K562 (cell line): ENCODE measurements around the gene CD93. TPM values are rescaled to one million over a fixed set of nuclear protein-coding genes. Genes with fewer than 3 reads are reported as not detected.

ENCODE experiments used
- ATAC-seq: fragments of 200-7000 bp; cut with Tn5 transposase; 3 replicates; pipeline ENCODE4 v1.9.1; 2020; ENCODE audit warnings: moderate library complexity
- BruUV-seq: library from RNA; stranded (reverse); fragments of 400-500 nt; replicated peaks from 2 replicates; lab custom pipeline; 2021; lab: Mats Ljungman, UMichigan
- CTCF ChIA-PET: fragments of 300-600 bp; formaldehyde crosslinking; extraction: SDS; loops from one replicate; lab custom pipeline; 2021; ENCODE audit warnings: low intra/inter-chr PET ratio; lab: Yijun Ruan, JAX
- POLR2A ChIA-PET: fragments of 300-600, 350-650 bp; sonication (Branson Sonifier 250); formaldehyde crosslinking; extraction: SDS; loops from one replicate; lab custom pipeline; 2021; ENCODE audit warnings: antibody characterized with exemption, inconsistent platforms; lab: Yijun Ruan, JAX
- DNase-seq, 4 experiments: peaks; one replicate each; pipeline versions ENCODE4 v3.0.0 to v3.0.0-alpha.2; 2011 to 2018; ENCODE audit warnings: low spot score in 3 of 4, mixed read lengths in 3 of 4; ENCODE audit errors: extremely low read depth in 1 of 4
- FAIRE-seq: peaks from 2 replicates; lab custom pipeline; 2011; peaks lifted over from hg19 to GRCh38; lab: Jason Lieb, UNC
- H2AFZ ChIP-seq: 2 replicates; pipeline ENCODE4 v1.6.0; 2011; ENCODE audit warnings: low read depth, low read length, control low read depth, inconsistent platforms
- H3K27ac ChIP-seq: fragments of 200-600 bp; 3 replicates; pipeline ENCODE4 v1.8.0; 2011; ENCODE audit warnings: low read depth, mild to moderate bottlenecking, control low read depth, inconsistent platforms, low read length, moderate library complexity, mixed read lengths; ENCODE audit errors: extremely low read depth
- H3K27me3 ChIP-seq, 2 experiments: fragments of 300-600 bp in 1 of 2; 2 replicates in 1 of 2; 3 replicates in 1 of 2; pipeline versions ENCODE4 v1.6.0 to v1.8.0; 2011; ENCODE audit warnings: inconsistent platforms in 2 of 2, low read length in 2 of 2, mild to moderate bottlenecking in 1 of 2, mixed read lengths in 1 of 2, moderate library complexity in 1 of 2; ENCODE audit not compliant: control insufficient read depth in 2 of 2, insufficient read depth in 2 of 2
- H3K36me3 ChIP-seq: fragments of 300-600 bp; 3 replicates; pipeline ENCODE4 v1.8.0; 2011; ENCODE audit warnings: mild to moderate bottlenecking, low read length, inconsistent platforms; ENCODE audit not compliant: control insufficient read depth, insufficient read depth
- H3K4me1 ChIP-seq, 2 experiments: fragments of 200-600 bp in 1 of 2; replicated peaks in 1 of 2; 2 replicates in 1 of 2; 3 replicates in 1 of 2; pipeline versions ENCODE4 v1.5.1 to v1.8.0; 2011; ENCODE audit warnings: inconsistent platforms in 2 of 2, low read length in 2 of 2, mild to moderate bottlenecking in 1 of 2, mixed read lengths in 1 of 2, moderate library complexity in 1 of 2; ENCODE audit not compliant: control insufficient read depth in 2 of 2, insufficient read depth in 2 of 2
- H3K4me2 ChIP-seq: 2 replicates; pipeline ENCODE4 v1.6.1; 2011; ENCODE audit warnings: low read length, control low read depth, inconsistent platforms, mixed read lengths; ENCODE audit not compliant: insufficient read depth
- H3K4me3 ChIP-seq: fragments of 200-600 bp; sonication (generic), shearing (Covaris generic); 2 replicates; pipeline ENCODE4 v1.5.1; 2016; ENCODE audit warnings: control low read depth, inconsistent platforms
- H3K79me2 ChIP-seq: fragments of 200-600 bp; 3 replicates; pipeline ENCODE4 v1.8.0; 2011; ENCODE audit warnings: low read length, inconsistent platforms; ENCODE audit not compliant: control insufficient read depth, insufficient read depth
- H3K9ac ChIP-seq, 2 experiments: 2 replicates each; pipeline versions ENCODE4 v1.6.0 to v1.6.1; 2011; ENCODE audit warnings: low read depth in 2 of 2, low read length in 2 of 2, control low read depth in 1 of 2, inconsistent platforms in 1 of 2, mild to moderate bottlenecking in 1 of 2, mixed read lengths in 1 of 2; ENCODE audit not compliant: insufficient read depth in 1 of 2
- H3K9me1 ChIP-seq: one replicate; pipeline ENCODE4 v1.6.0; 2011; ENCODE audit warnings: inconsistent platforms, mild to moderate bottlenecking, low read length, moderate library complexity; ENCODE audit not compliant: control insufficient read depth, insufficient read depth
- H3K9me3 ChIP-seq: replicated peaks from 2 replicates; pipeline ENCODE4 v1.5.1; 2011; ENCODE audit warnings: low read depth, low read length, inconsistent platforms; ENCODE audit not compliant: control insufficient read depth, insufficient read depth
- H4K20me1 ChIP-seq: replicated peaks from 2 replicates; pipeline ENCODE4 v1.6.1; 2011; ENCODE audit warnings: low read length, inconsistent platforms, mixed read lengths; ENCODE audit not compliant: control insufficient read depth, insufficient read depth
- BRF1 ChIP-seq: IDR thresholded peaks from 3 replicates; pipeline ENCODE4 v1.6.1; 2011; ENCODE audit warnings: borderline replicate concordance, mild to moderate bottlenecking; ENCODE audit not compliant: insufficient read length; ENCODE audit errors: extremely low read depth
- FOXP1 ChIP-seq: sonication (generic); formaldehyde crosslinking; IDR thresholded peaks from 2 replicates; pipeline ENCODE4 v1.8.0; 2022; ENCODE audit warnings: mild to moderate bottlenecking, missing genetic modification reagents
- ZBTB34 ChIP-seq: fragments of 250-450 bp; sonication (Bioruptor Pico); IDR thresholded peaks from 2 replicates; pipeline ENCODE4 v1.8.0; 2021; ENCODE audit warnings: mild to moderate bottlenecking, moderate library complexity
- WGBS: fragments of 100-300 bp; shearing (Covaris generic); methylation state at CpG from one replicate; pipeline ENCODE4 v1.1.6; 2016; ENCODE audit warnings: low coverage, mixed read lengths; ENCODE audit not compliant: insufficient coverage; ENCODE audit errors: missing lambda C conversion rate; 5-methylcytosine and 5-hydroxymethylcytosine counted together
- in situ Hi-C: fragments of 300-500 bp; cut with MboI; formaldehyde crosslinking; loops from 4 replicates; pipeline ENCODE4 v1.15.0; 2018; ENCODE audit warnings: inconsistent platforms, mixed read lengths
- intact Hi-C: fragments of 100-400 bp; cut with micrococcal nuclease; formaldehyde crosslinking; loops from 2 replicates; pipeline ENCODE4 v1.14.2; 2022
- polyA plus RNA-seq, 8 experiments: library from polyadenylated mRNA; depleted of rRNA in 4 of 8; stranded (reverse) in 5 of 8; unstranded in 3 of 8; fragments of >200 nt; fragmentation: Nextera tagmentation in 2 of 8; fragmentation: Illumina TruSeq in 1 of 8; extraction: Ambion mirVana in 2 of 8; extraction: Trizol in 1 of 8; gene quantifications; 2 replicates each; pipeline versions ENCODE4 v1.2.1 to v1.2.3, GENCODE V29; 2011 to 2014; ENCODE audit warnings: inconsistent platforms in 1 of 8, missing spikeins in 1 of 8
- total RNA-seq, 7 experiments: library from RNA; depleted of rRNA in 6 of 7; stranded (reverse); fragments of >200 nt in 6 of 7; fragmentation: Illumina TruSeq in 2 of 7; extraction: Trizol in 2 of 7; gene quantifications; 2 replicates each; pipeline versions ENCODE4 v1.2.1 to v1.2.3, GENCODE V29; 2011 to 2021; ENCODE audit warnings: low replicate concordance in 1 of 7

The CD93 gene
- total and polyA plus RNA-seq, 9 of the 15 experiments (the other 6 are each of a cell fraction or from before 2014, with no cell fraction given), result 0.03 to 0.20 (median 0.05) TPM

- H3K4me3 ChIP-seq, result no peak within 1 kb of the TSS
- intact Hi-C loops, result no loop called here
- H3K4me2 ChIP-seq, result no peak within 1 kb of the TSS
- no peak for FAIRE-seq
- in situ Hi-C loops, result no loop called here
- H3K36me3 ChIP-seq, result no peaks in the 10 kb centered on the region
- H2AFZ ChIP-seq, result no peak within 1 kb of the TSS
- DNase-seq, result no peak
- H3K9ac ChIP-seq, result no peak within 1 kb of the TSS
- BruUV-seq, result no TSS peak
- WGBS, result 25% methylated on average over 15 of the region's 83 CpGs
- TF ChIP-seq BRF1 (no peak), ZBTB34 (no peak), FOXP1 (CRISPR knock-in tag) (no peak)
- ATAC-seq, result no peak
- H3K27ac ChIP-seq, result no peak within 1 kb of the TSS
- CTCF ChIA-PET, result no interaction called here
- H3K9me3 ChIP-seq, result no peaks in the 10 kb centered on the region
- no peaks in the 10 kb centered on the region for H4K20me1 ChIP-seq
- POLR2A ChIA-PET, result interaction anchor here (0.7 kb wide), 1 partner anchor 13 kb away, joined by 4 read pairs; no protein-coding TSS in a partner anchor
- H3K27me3 ChIP-seq, result peaks cover 0 to 39% of the 10 kb centered on the region in 2 experiments; a peak in 3 of 5 replicates
- no peaks in the 10 kb centered on the region for H3K9me1 ChIP-seq
- H3K4me1 ChIP-seq, result no peaks in the 10 kb centered on the region; a peak in 2 of 5 replicates
- no peaks in the 10 kb centered on the region for H3K79me2 ChIP-seq
These were observed 51.1 kb downstream of the CD93 start, which contains the start of gene SSTR4 for GRCh38 chr20:23034721-23035671. Gene SSTR4 (plus strand): TSS chr20:23035312. CDS start chr20:23035484, 172 bp downstream.
